Measurements from ENCODE around the gene RNF32. TPM values are rescaled to one million over a fixed set of nuclear protein-coding genes. Genes with fewer than 3 reads are reported as not detected.

Gene RNF32
- total RNA-seq, 4 donors from 2014 or later, result 0.42 to 6.0 (median 1.5) TPM; not detected in 1

DNA sequence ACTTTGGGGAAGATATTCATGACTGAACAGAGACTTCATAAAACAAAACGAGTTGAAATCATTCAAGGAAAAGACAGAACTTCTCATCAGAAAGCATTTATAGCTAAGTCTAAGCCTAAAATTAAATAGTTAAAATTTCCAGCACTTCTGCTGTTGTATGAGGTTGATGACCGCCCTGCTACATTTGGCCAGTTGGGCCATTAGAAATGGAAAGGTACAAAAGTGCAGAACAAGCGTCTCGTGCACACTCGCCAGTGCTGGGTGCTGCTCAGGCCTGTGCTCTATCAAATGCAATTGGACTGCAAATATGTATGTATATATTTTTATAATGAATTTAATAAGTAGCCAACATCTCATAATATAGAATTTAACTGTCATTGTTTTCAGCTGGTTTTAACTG lies 34.4 kb upstream of the RNF32 start:
- peaks cover 0 to 8% of the 10 kb centered on the region in 2 donors for H3K27me3 ChIP-seq
- H3K4me1 ChIP-seq, result peaks cover 0 to 12% (median 2%) of the 10 kb centered on the region in 4 donors
- H3K4me3 ChIP-seq, result no peak overlapping the region
- DNase-seq (ENCODE audit: low spot score in 2 of 2), result no peak
- WGBS, 2 donors, result 76 to 83% methylated on average over 5 of the region's 5 CpGs
- no peak overlapping the region for H3K27ac ChIP-seq
- peaks cover 0 to 15% (median 0%) of the 10 kb centered on the region in 3 donors for H3K36me3 ChIP-seq
- no peak for TF ChIP-seq EP300 (IDR thresholded peaks at IDR 0.05)
- TF ChIP-seq CTCF (IDR thresholded peaks at IDR 0.05), result no peak
- TF ChIP-seq POLR2A (IDR thresholded peaks at IDR 0.05), result no peak
- H3K9me3 ChIP-seq, result no peaks in the 10 kb centered on the region

- Histone ChIP-seq H3K9me3 (no peaks in the 10 kb centered on the region), H3K36me3 (peaks cover 0 to 9% (median 0%) of the 10 kb centered on the region in 3 donors), H3K27ac (no peak overlapping the region), H3K27me3 (peaks cover 0 to 8% of the 10 kb centered on the region in 2 donors), H3K4me3 (peak overlapping the region in 1 of 4 donors; percentile 34), H3K4me1 (peaks cover 0 to 12% (median 2%) of the 10 kb centered on the region in 4 donors)
- no peak for DNase-seq (ENCODE audit: low spot score in 2 of 2)
- TF ChIP-seq CTCF (IDR thresholded peaks at IDR 0.05) (no peak), POLR2A (IDR thresholded peaks at IDR 0.05) (no peak), EP300 (IDR thresholded peaks at IDR 0.05) (no peak)
- 88 to 92% methylated on average over 9 to 12 of the region's 14 CpGs for WGBS, 2 donors
Measured at GRCh38 chr7:156606691-156607331, 33.8 kb upstream of the RNF32 start.

- DNase-seq (ENCODE audit: low spot score in 2 of 2), result no peak
- 44 to 53% methylated on average over 61 to 78 of the region's 84 CpGs for WGBS, 2 donors
- H3K27ac ChIP-seq, result no peak overlapping the region
- no peaks in the 10 kb centered on the region for H3K9me3 ChIP-seq
- H3K4me1 ChIP-seq, result peaks cover 0 to 12% (median 2%) of the 10 kb centered on the region in 4 donors
- H3K27me3 ChIP-seq, result peaks cover 0 to 8% of the 10 kb centered on the region in 2 donors
- no peak for TF ChIP-seq POLR2A (IDR thresholded peaks at IDR 0.05)
- no peak for TF ChIP-seq CTCF (IDR thresholded peaks at IDR 0.05)
- no peak for TF ChIP-seq EP300 (IDR thresholded peaks at IDR 0.05)
- H3K4me3 ChIP-seq, result peak overlapping the region; percentile 14 to 48 (median 28)
- peaks cover 0 to 3% (median 0%) of the 10 kb centered on the region in 3 donors for H3K36me3 ChIP-seq
Measured at GRCh38 chr7:156607332-156608172, 33.0 kb upstream of the RNF32 start.

- Histone ChIP-seq H3K27me3 (peaks cover 0 to 8% of the 10 kb centered on the region in 2 donors), H3K27ac (no peak overlapping the region), H3K4me1 (peaks cover 0 to 12% (median 2%) of the 10 kb centered on the region in 4 donors), H3K9me3 (no peaks in the 10 kb centered on the region), H3K36me3 (peaks cover 0 to 3% (median 0%) of the 10 kb centered on the region in 3 donors), H3K4me3 (peak overlapping the region; percentile 14 to 48 (median 28))
- TF ChIP-seq CTCF (IDR thresholded peaks at IDR 0.05), result no peak
- TF ChIP-seq EP300 (IDR thresholded peaks at IDR 0.05), result no peak
- no peak for TF ChIP-seq POLR2A (IDR thresholded peaks at IDR 0.05)
- DNase-seq (ENCODE audit: low spot score in 2 of 2), result no peak
- 28 to 43% methylated on average over 17 of the region's 17 CpGs for WGBS, 2 donors
Measured at GRCh38 chr7:156608173-156608478, 32.4 kb upstream of the RNF32 start.

Data from tibial nerve (tissue), 4 donors.